WERI-Rb-1 (cell line): ENCODE data around the gene CEBPA.

Source experiments
- DNase-seq: peaks from one replicate; pipeline ENCODE4 v3.0.0-alpha.2; 2020
- H3K27ac ChIP-seq: fragments of 250-450 bp; sonication (Bioruptor Pico); 2 replicates; pipeline ENCODE4 v1.5.1; 2020; ENCODE audit warnings: mild to moderate bottlenecking, moderate library complexity
- H3K27me3 ChIP-seq: fragments of 250-450 bp; sonication (Bioruptor Pico); 2 replicates; pipeline ENCODE4 v1.5.1; 2021; ENCODE audit warnings: mild to moderate bottlenecking, low read depth, moderate library complexity; ENCODE audit not compliant: insufficient read depth, severe bottlenecking
- H3K36me3 ChIP-seq: fragments of 250-450 bp; sonication (Bioruptor Pico); 2 replicates; pipeline ENCODE4 v1.5.1; 2020; ENCODE audit warnings: mild to moderate bottlenecking, moderate library complexity
- H3K4me3 ChIP-seq: 2 replicates; pipeline ENCODE4 v1.5.1; 2011; ENCODE audit warnings: low read depth, mild to moderate bottlenecking, control low read depth, low read length
- H3K9me3 ChIP-seq: fragments of 250-450 bp; sonication (Bioruptor Pico); 2 replicates; pipeline ENCODE4 v1.5.1; 2021; ENCODE audit warnings: mild to moderate bottlenecking, moderate library complexity; ENCODE audit not compliant: severe bottlenecking
- CTCF ChIP-seq: IDR thresholded peaks from 2 replicates; pipeline ENCODE4 v1.5.1; 2011; ENCODE audit warnings: low read depth, mild to moderate bottlenecking, control low read depth, inconsistent platforms, low read length

CEBPA gene

GRCh38 chr19:33266974-33267484 is 35.3 kb downstream of the CEBPA start:
- no peak for TF ChIP-seq CTCF
- no peak overlapping the region for H3K27ac ChIP-seq
- no peaks in the 10 kb centered on the region for H3K9me3 ChIP-seq
- H3K4me3 ChIP-seq = no peak overlapping the region
- no peak for DNase-seq
- no peaks in the 10 kb centered on the region for H3K36me3 ChIP-seq
- no peaks in the 10 kb centered on the region for H3K27me3 ChIP-seq

GRCh38 chr19:33264881-33265445 is 37.4 kb downstream of the CEBPA start:
- DNase-seq = no peak
- Histone ChIP-seq H3K36me3 (no peaks in the 10 kb centered on the region), H3K27me3 (no peaks in the 10 kb centered on the region), H3K9me3 (no peaks in the 10 kb centered on the region), H3K27ac (no peak overlapping the region), H3K4me3 (no peak overlapping the region)
- no peak for TF ChIP-seq CTCF

GRCh38 chr19:33263325-33264023 is 38.9 kb downstream of the CEBPA start:
- DNase-seq = no peak
- Histone ChIP-seq H3K27me3 (no peaks in the 10 kb centered on the region), H3K27ac (no peak overlapping the region), H3K4me3 (no peak overlapping the region), H3K9me3 (no peaks in the 10 kb centered on the region), H3K36me3 (no peaks in the 10 kb centered on the region)
- no peak for TF ChIP-seq CTCF

- TF ChIP-seq CTCF = no peak
- no peaks in the 10 kb centered on the region for H3K9me3 ChIP-seq
- H3K4me3 ChIP-seq = no peak overlapping the region
- no peak for DNase-seq
- H3K27me3 ChIP-seq = no peaks in the 10 kb centered on the region
- H3K27ac ChIP-seq = no peak overlapping the region
- no peaks in the 10 kb centered on the region for H3K36me3 ChIP-seq
These were observed 40.7 kb downstream of the CEBPA start for GRCh38 chr19:33261511-33262189.

- H3K27ac ChIP-seq = no peak overlapping the region
- H3K9me3 ChIP-seq = no peaks in the 10 kb centered on the region
- no peak for TF ChIP-seq CTCF
- no peaks in the 10 kb centered on the region for H3K27me3 ChIP-seq
- no peak overlapping the region for H3K4me3 ChIP-seq
- DNase-seq = no peak
- no peaks in the 10 kb centered on the region for H3K36me3 ChIP-seq
These were observed 41.5 kb downstream of the CEBPA start for GRCh38 chr19:33260628-33261418.
